ENCODE data around the gene CLDN19.

CLDN19 gene

DNA sequence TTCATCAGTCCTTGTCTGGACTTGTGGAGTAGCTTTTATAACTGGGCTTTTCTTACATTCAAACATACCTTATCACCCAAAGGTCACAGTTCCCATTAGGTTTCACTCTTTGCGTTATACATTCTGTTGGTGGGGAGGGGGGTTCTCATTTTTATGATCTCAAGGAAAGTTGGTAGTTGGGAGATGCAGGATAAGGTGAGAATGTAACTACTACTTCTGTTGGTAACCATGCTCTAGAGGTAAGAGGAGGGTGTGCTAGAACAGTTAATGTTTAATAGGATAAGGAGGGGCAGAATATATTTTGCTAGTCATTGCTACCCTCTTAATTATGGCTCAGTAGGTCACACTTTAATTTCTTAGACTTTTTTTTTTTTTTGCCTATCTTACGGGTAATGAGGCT, 47.1 kb downstream of the CLDN19 start:
- DNase-seq, result no peak

GRCh38 chr1:42692461-42692860, 47.6 kb downstream of the CLDN19 start:
- no peak for DNase-seq

- no peak for DNase-seq
Observed at GRCh38 chr1:42691157-42691498, 48.9 kb downstream of the CLDN19 start.

DNA sequence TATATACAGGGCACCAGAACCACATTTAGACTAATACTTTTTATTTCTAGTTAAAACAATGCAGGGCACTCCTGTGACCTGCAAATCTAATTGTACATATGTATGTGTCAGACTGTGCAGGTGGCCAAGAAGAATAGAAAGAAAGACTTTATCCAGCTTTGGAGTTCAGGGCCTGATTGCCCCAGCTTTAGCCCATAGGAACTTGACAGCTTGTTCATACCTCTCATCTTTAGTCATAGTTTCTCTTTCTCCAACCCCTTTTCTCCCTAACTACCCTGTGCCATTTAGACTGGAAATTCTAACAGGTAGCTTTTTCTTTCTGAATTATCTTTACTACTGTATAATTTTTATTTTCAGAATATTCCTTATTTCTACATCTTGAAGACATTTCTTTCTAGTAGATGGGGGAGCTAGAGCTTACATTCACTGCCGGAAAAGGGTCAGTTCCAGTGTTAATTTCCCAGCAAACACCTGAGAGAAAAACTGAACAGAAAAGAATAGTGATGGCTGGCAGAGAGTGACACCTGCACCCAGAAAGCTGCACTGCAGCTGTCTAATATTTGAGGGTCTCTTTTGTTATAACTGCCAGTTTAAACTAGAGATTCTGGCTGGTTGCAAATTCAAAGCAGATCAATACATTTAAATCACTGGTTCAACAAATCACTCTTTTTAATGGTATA, 49.4 kb downstream of the CLDN19 start:
- peak; percentile 4 for DNase-seq

DNA sequence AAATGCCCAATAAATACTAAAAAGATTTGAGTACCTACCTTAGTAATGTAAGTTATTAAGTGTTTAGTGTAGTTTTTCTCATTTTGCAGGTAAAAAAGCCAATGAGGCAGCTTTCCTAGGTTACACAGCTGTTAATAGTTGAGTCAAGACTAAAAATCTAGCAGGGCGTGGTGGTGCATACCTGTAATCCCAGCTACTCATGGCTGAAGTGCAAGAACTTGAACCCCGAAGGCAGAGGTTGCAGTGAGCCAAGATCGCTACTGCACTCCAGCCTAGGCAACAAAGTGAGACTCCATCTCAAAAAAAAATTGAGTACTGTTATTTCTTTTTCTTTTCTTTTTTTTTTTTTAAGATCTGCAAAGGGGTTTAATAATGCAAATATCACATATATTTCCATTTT, 50.1 kb downstream of the CLDN19 start:
- DNase-seq, result no peak

DNA sequence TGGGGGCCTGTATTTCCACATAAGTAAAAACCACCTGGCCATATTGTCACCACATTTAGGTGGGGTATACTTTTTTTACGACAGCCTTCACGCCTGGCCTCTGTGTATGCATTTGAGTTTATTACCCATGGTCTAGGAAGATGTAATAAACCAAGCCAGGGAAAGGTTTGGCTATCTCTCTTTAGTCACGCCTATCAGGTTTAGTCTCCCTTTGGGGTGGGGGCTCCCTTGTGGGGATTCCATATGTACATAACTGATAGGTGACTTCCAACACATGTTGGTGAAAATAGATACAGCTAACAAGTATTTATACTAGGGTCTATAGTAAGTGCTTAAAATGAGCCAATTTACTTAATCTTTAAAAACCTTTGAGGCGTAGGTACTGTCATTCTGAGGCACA, 53.6 kb downstream of the CLDN19 start:
- DNase-seq, result no peak

- DNase-seq, result no peak
Observed at GRCh38 chr1:42684139-42684538, 55.9 kb downstream of the CLDN19 start.

Data from NCI-H146 (cell line).